Heart left ventricle (tissue), 16 donors: ENCODE results near the gene SFT2D2. TPM values are rescaled to one million over a fixed set of nuclear protein-coding genes. Genes with fewer than 3 reads are reported as not detected.

ENCODE experiments used
- ATAC-seq, 4 donors: fragments of 200-7000 bp; cut with Tn5 transposase; one replicate each; pipeline ENCODE4 v1.9.1; 2020 to 2022; ENCODE audit warnings: moderate library complexity in 4 of 4, mild to moderate bottlenecking in 3 of 4, moderate number of reproducible peaks in 1 of 4
- DNase-seq, 5 donors: peaks; one replicate each; pipeline ENCODE4 v3.0.0-alpha.2; 2020
- H3K27ac ChIP-seq, 12 donors: fragments of 200-600 bp; sonication (generic) in 4 of 12; one replicate each; pipeline versions ENCODE4 v1.5.0 to v1.8.0; 2016 to 2022; ENCODE audit warnings: mild to moderate bottlenecking in 2 of 12
- H3K27me3 ChIP-seq, 9 donors: fragments of 200-600 bp; sonication (generic) in 2 of 9; one replicate each; pipeline versions ENCODE4 v1.5.1 to v1.8.0; 2016 to 2022; ENCODE audit warnings: mild to moderate bottlenecking in 3 of 9
- H3K36me3 ChIP-seq, 9 donors: fragments of 200-600 bp; sonication (generic) in 2 of 9; one replicate each; pipeline versions ENCODE4 v1.5.0 to v1.8.0; 2018 to 2022; ENCODE audit warnings: mild to moderate bottlenecking in 2 of 9
- H3K4me1 ChIP-seq, 12 donors: fragments of 200-600 bp; sonication (generic) in 4 of 12; one replicate each; pipeline versions ENCODE4 v1.5.0 to v1.8.0; 2016 to 2022; ENCODE audit warnings: mild to moderate bottlenecking in 3 of 12
- H3K4me3 ChIP-seq, 12 donors: fragments of 200-600 bp; sonication (generic) in 4 of 12; one replicate each; pipeline versions ENCODE4 v1.5.0 to v1.8.0; 2017 to 2022; ENCODE audit warnings: mild to moderate bottlenecking in 9 of 12, moderate library complexity in 4 of 12
- H3K9me3 ChIP-seq, 12 donors: fragments of 200-600 bp; sonication (generic) in 4 of 12; one replicate each; pipeline versions ENCODE4 v1.5.0 to v1.8.0; 2016 to 2022; ENCODE audit warnings: mild to moderate bottlenecking in 1 of 12
- POLR2A ChIP-seq, 2 donors: fragments of 450-650 bp; IDR thresholded peaks; one replicate each; pipeline ENCODE4 v1.6.1; 2017; ENCODE audit warnings: antibody characterized with exemption in 2 of 2, mild to moderate bottlenecking in 2 of 2, moderate library complexity in 2 of 2
- WGBS, 4 donors: extraction: QIAGEN DNeasy Blood & Tissue Kit in 2 of 4; methylation state at CpG; one replicate each; pipeline versions ENCODE4 v1.1.5 to v1.1.7; 2013 to 2018; 5-methylcytosine and 5-hydroxymethylcytosine counted together
- intact Hi-C, 10 donors: fragments of 100-400 bp; cut with DNase I; formaldehyde crosslinking; loops; one replicate each; pipeline versions ENCODE4 v1.11.1 to v1.14.2; 2022
- polyA plus RNA-seq, 2 donors: library from polyadenylated mRNA; stranded (reverse); fragments of 200-250 nt; gene quantifications; one replicate each; pipeline ENCODE4 v1.2.3, GENCODE V29; 2013
- total RNA-seq, 9 donors: library from RNA; depleted of rRNA in 2 of 9; stranded (reverse); fragments of >200 nt in 2 of 9; fragmentation: NEBNext Ultra II Directional in 3 of 9; extraction: Animal tissue kit (Norgen Biotek cat#: 25700) in 3 of 9; gene quantifications; one replicate each; pipeline versions ENCODE4 v1.1.0 to v1.2.4, GENCODE V29; 2016 to 2023
- TF ChIP-seq, protein P1 (sequence below), 12 donors: fragments of 200-600 bp; sonication (generic) in 4 of 12; IDR thresholded peaks; one replicate each; pipeline versions ENCODE4 v1.5.0 to v1.8.0; 2018 to 2022; ENCODE audit warnings: antibody characterized with exemption in 12 of 12, mild to moderate bottlenecking in 5 of 12
- donor health status: ischemic (EF 13 %, LVEDD 7.1; RV severe dilation, severe dysfunction).
- donor health status: healthy with polysubstance abuse.
- donor health status: DM: no; HTN: yes; CAD: no.
- donor health status: DM: no; HTN: no; CAD: no.
- donor health status: ischemic (EF 25% LVEDD 6.9; RV normal size, moderate dysfunction).
- donor health status: ischemic (EF 25% LVEDD 5.7; RV mildly dilated, moderate dysfunction).
- donor health status: healthy.
- donor health status: DM: yes; HTN: yes; CAD: no.
- donor health status: ischemic (EF 35%, LVEDD 5.7; RV mildly dilated, moderate dysfunction).
- donor health status: nonischemic (EF 11% LVEDD 7.7; RV severe dilation, severe dysfunction).
- donor health status: DM: yes; HTN: yes; CAD: no.
- donor health status: PGD.
- donor health status: ischemic (EF 29% LVEDD 5.4; RV normal size, mild dysfunction).
- donor health status: nonischemic (EF 23%, LVEDD 6.1; RV moderate dilation, normal function).

SFT2D2 gene
- total and polyA plus RNA-seq, 11 donors = 2.7 to 48.7 (median 14.7) TPM

DNA sequence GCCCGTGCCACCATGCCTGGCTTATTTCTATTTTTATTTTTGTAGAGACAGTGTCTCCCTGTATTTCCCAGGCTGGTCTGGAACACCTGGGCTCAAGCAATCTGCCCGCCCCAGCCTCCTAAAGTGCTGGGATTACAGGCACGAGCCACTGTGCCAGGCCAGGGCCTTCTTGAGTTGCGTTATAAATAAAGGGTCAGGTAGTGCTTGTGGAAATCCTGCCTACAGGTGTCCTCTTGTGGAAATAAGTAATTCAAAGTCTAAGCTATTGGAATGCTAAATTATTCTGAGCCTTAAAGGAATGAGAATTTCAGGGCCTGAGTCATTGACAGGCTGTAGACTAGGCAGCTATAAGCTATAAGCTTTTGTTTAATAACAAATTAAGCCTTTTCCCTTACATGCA is 8.1 kb upstream of the SFT2D2 start:
- intact Hi-C loops = no loop called here
- no peak for TF ChIP-seq POLR2A (IDR thresholded peaks at IDR 0.05)
- TF ChIP-seq, protein P1, sequence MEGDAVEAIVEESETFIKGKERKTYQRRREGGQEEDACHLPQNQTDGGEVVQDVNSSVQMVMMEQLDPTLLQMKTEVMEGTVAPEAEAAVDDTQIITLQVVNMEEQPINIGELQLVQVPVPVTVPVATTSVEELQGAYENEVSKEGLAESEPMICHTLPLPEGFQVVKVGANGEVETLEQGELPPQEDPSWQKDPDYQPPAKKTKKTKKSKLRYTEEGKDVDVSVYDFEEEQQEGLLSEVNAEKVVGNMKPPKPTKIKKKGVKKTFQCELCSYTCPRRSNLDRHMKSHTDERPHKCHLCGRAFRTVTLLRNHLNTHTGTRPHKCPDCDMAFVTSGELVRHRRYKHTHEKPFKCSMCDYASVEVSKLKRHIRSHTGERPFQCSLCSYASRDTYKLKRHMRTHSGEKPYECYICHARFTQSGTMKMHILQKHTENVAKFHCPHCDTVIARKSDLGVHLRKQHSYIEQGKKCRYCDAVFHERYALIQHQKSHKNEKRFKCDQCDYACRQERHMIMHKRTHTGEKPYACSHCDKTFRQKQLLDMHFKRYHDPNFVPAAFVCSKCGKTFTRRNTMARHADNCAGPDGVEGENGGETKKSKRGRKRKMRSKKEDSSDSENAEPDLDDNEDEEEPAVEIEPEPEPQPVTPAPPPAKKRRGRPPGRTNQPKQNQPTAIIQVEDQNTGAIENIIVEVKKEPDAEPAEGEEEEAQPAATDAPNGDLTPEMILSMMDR (IDR thresholded peaks at IDR 0.05) = no peak
- no peak for ATAC-seq
- H3K27ac ChIP-seq = no peak overlapping the region
- peaks cover 0 to 14% (median 2%) of the 10 kb centered on the region in 12 donors for H3K9me3 ChIP-seq
- no peak overlapping the region for H3K4me3 ChIP-seq
- peaks cover 0 to 7% (median 0%) of the 10 kb centered on the region in 12 donors for H3K4me1 ChIP-seq
- no peaks in the 10 kb centered on the region for H3K27me3 ChIP-seq
- WGBS, 4 donors = 87 to 95% (median 89%) methylated on average over 4 of the region's 4 CpGs
- no peak for DNase-seq
- no peaks in the 10 kb centered on the region for H3K36me3 ChIP-seq

DNA sequence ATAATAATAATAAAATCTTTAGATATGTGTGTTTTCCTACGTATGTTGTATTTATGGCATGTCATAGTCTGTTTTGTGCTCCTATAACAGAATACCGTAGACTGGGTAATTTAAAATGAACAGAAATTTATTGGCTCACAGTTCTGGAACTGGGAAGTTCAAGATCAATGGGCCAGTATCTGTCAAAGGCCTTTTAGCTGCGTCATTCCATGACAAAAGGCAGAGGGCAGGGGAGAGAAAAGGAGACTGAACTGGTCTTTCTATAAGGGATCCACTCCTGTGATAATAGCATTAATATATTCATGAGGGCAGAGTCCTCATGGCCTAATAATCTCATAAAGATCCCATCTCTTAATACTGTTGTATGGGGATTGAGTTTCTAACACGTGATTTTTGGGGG is 7.1 kb upstream of the SFT2D2 start:
- no peak overlapping the region for H3K4me3 ChIP-seq
- TF ChIP-seq POLR2A (IDR thresholded peaks at IDR 0.05) = no peak
- TF ChIP-seq, protein P1 (IDR thresholded peaks at IDR 0.05) = no peak
- no peak for ATAC-seq

DNA sequence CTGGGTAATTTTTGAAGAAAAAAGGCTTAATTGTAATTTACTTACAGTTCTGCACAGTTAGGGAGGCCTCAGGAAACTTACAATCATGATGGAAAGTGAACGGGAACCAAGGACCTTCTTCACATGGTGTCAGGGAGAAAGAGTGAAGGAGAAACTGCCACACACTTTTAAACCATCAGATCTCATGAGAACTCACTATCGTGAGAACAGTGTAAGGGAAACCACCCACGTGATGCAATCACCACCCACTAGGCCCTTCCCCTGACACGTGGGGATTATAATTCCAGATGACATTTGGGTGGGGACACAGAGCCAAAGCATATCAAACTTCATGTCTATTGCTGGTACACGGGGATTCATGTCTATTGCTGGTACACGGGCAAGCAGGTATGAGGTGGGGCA is 5.3 kb upstream of the SFT2D2 start:
- Histone ChIP-seq H3K4me1 (peaks cover 0 to 15% (median 3%) of the 10 kb centered on the region in 12 donors), H3K27ac (no peak overlapping the region), H3K4me3 (no peak overlapping the region), H3K36me3 (no peaks in the 10 kb centered on the region), H3K27me3 (no peaks in the 10 kb centered on the region), H3K9me3 (peaks cover 0 to 5% (median 0%) of the 10 kb centered on the region in 12 donors)
- intact Hi-C loops = no loop called here
- TF ChIP-seq, protein P1 (IDR thresholded peaks at IDR 0.05) = no peak
- TF ChIP-seq POLR2A (IDR thresholded peaks at IDR 0.05) = no peak
- no peak for DNase-seq
- ATAC-seq = no peak
- WGBS, 4 donors = 48 to 60% (median 52%) methylated on average over 6 of the region's 6 CpGs

More for the DNA sequence above, 7.1 kb upstream of the SFT2D2 start:
- WGBS, 4 donors = 77 to 89% (median 83%) methylated on average over 4 of the region's 4 CpGs
- Histone ChIP-seq H3K9me3 (peaks cover 0 to 8% (median 0%) of the 10 kb centered on the region in 12 donors), H3K27me3 (no peaks in the 10 kb centered on the region), H3K36me3 (no peaks in the 10 kb centered on the region), H3K27ac (no peak overlapping the region), H3K4me1 (peaks cover 0 to 7% (median 0%) of the 10 kb centered on the region in 12 donors)
- intact Hi-C loops = no loop called here
- no peak for DNase-seq

DNA sequence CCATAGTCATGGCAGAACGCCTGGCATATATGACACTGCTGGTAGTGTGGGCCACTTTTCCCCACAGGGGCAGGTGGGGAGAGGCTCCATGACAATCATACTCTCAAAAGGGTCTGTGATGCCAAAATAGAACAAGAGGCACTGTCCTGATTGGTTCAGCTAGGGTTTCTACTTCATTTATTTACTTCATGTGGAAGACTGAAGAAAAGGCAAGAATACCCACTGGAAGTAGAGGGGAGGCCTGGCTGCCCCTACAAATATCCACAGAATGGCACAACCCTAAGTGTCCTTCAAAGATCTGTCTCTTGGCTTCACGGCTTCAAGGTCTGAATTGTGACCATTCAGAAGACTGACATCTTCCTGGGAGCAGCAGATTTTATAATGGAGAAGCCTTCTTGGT is 4.5 kb upstream of the SFT2D2 start:
- Histone ChIP-seq H3K27me3 (no peaks in the 10 kb centered on the region), H3K4me1 (peaks cover 0 to 16% (median 3%) of the 10 kb centered on the region in 12 donors), H3K9me3 (peaks cover 0 to 5% (median 0%) of the 10 kb centered on the region in 12 donors), H3K27ac (no peak overlapping the region), H3K4me3 (no peak overlapping the region), H3K36me3 (no peaks in the 10 kb centered on the region)
- no peak for TF ChIP-seq POLR2A (IDR thresholded peaks at IDR 0.05)
- TF ChIP-seq, protein P1 (IDR thresholded peaks at IDR 0.05) = no peak
- ATAC-seq = no peak
- DNase-seq = no peak
- 91 to 94% (median 92%) methylated on average over 2 of the region's 2 CpGs for WGBS, 4 donors
- intact Hi-C loops = no loop called here
